Activated T-helper 1 cell treated with anti-CD3 and anti-CD28 coated beads, Interleukin-12 subunit alpha, Interleukin-12 subunit beta, Interleukin-2, Interleukin-4 antibody, amounts not matched to agents 30 ng/mL and 10 ng/mL and 1 ng/mL, durations not matched to agents 14 hours and 24 hours and 36 hours (primary cell): ENCODE data around the gene ATG16L1. TPM values are rescaled to one million over a fixed set of nuclear protein-coding genes. Genes with fewer than 3 reads are reported as not detected.

Source experiments
- DNase-seq: peaks from one replicate; pipeline ENCODE4 v3.0.0; 2021; ENCODE audit warnings: low spot score
- H3K27ac Mint-ChIP-seq: one replicate; pipeline ENCODE4 v1.8.0; 2021; ENCODE audit warnings: mild to moderate bottlenecking, mixed read lengths
- H3K27me3 Mint-ChIP-seq: one replicate; pipeline ENCODE4 v1.8.0; 2022; ENCODE audit warnings: mild to moderate bottlenecking, moderate library complexity, mixed read lengths; ENCODE audit not compliant: insufficient read depth
- H3K36me3 Mint-ChIP-seq: one replicate; pipeline ENCODE4 v1.8.0; 2021; ENCODE audit warnings: low read depth, mixed read lengths
- H3K4me1 Mint-ChIP-seq: one replicate; pipeline ENCODE4 v1.8.0; 2021; ENCODE audit warnings: low read depth, mixed read lengths
- H3K4me3 Mint-ChIP-seq: one replicate; pipeline ENCODE4 v1.8.0; 2021; ENCODE audit warnings: mild to moderate bottlenecking, moderate library complexity, mixed read lengths
- H3K9me3 Mint-ChIP-seq: one replicate; pipeline ENCODE4 v1.8.0; 2021; ENCODE audit warnings: mixed read lengths
- intact Hi-C: fragments of 100-400 bp; cut with micrococcal nuclease; formaldehyde crosslinking; loops from one replicate; pipeline ENCODE4 v1.15.1; 2024
- total RNA-seq: library from RNA; stranded (reverse); gene quantifications from 2 replicates; pipeline ENCODE4 v1.2.3, GENCODE V29; 2022

Gene ATG16L1
- total RNA-seq, 1 donor from 2014 or later: 42.7 TPM

GRCh38 chr2:233314180-233314925 is 62.9 kb downstream of the ATG16L1 start:
- H3K4me1 Mint-ChIP-seq: no peaks in the 10 kb centered on the region
- no peaks in the 10 kb centered on the region for H3K36me3 Mint-ChIP-seq
- DNase-seq: no peak
- H3K9me3 Mint-ChIP-seq: no peaks in the 10 kb centered on the region
- no peak overlapping the region for H3K4me3 Mint-ChIP-seq
- no peak overlapping the region for H3K27ac Mint-ChIP-seq
- H3K27me3 Mint-ChIP-seq: peaks cover 6% of the 10 kb centered on the region
- intact Hi-C loops: no loop called here

GRCh38 chr2:233317196-233317943 is 65.9 kb downstream of the ATG16L1 start:
- Mint-ChIP-seq H3K4me3 (no peak overlapping the region), H3K27me3 (peaks cover 12% of the 10 kb centered on the region), H3K9me3 (no peaks in the 10 kb centered on the region), H3K27ac (no peak overlapping the region), H3K4me1 (no peaks in the 10 kb centered on the region), H3K36me3 (no peaks in the 10 kb centered on the region)
- intact Hi-C loops: no loop called here
- no peak for DNase-seq

- Mint-ChIP-seq H3K27me3 (peaks cover 12% of the 10 kb centered on the region), H3K4me3 (no peak overlapping the region), H3K9me3 (no peaks in the 10 kb centered on the region), H3K4me1 (no peaks in the 10 kb centered on the region), H3K27ac (no peak overlapping the region), H3K36me3 (no peaks in the 10 kb centered on the region)
- no peak for DNase-seq
- intact Hi-C loops: no loop called here
Measured at GRCh38 chr2:233319256-233319655, 67.8 kb downstream of the ATG16L1 start.

- intact Hi-C loops: no loop called here
- Mint-ChIP-seq H3K36me3 (no peaks in the 10 kb centered on the region), H3K9me3 (no peaks in the 10 kb centered on the region), H3K4me1 (no peaks in the 10 kb centered on the region), H3K4me3 (no peak overlapping the region), H3K27ac (no peak overlapping the region), H3K27me3 (peaks cover 12% of the 10 kb centered on the region)
- DNase-seq: no peak
Measured at GRCh38 chr2:233320470-233320869, 69.0 kb downstream of the ATG16L1 start.

- no peaks in the 10 kb centered on the region for H3K36me3 Mint-ChIP-seq
- intact Hi-C loops: no loop called here
- no peaks in the 10 kb centered on the region for H3K9me3 Mint-ChIP-seq
- no peak for DNase-seq
- H3K4me1 Mint-ChIP-seq: no peaks in the 10 kb centered on the region
- no peak overlapping the region for H3K27ac Mint-ChIP-seq
- peaks cover 12% of the 10 kb centered on the region for H3K27me3 Mint-ChIP-seq
- no peak overlapping the region for H3K4me3 Mint-ChIP-seq
Measured at GRCh38 chr2:233321166-233321565, 69.7 kb downstream of the ATG16L1 start.

GRCh38 chr2:233323851-233324250 is 72.4 kb downstream of the ATG16L1 start:
- Mint-ChIP-seq H3K36me3 (no peaks in the 10 kb centered on the region), H3K4me3 (no peak overlapping the region), H3K9me3 (no peaks in the 10 kb centered on the region), H3K4me1 (no peaks in the 10 kb centered on the region), H3K27ac (no peak overlapping the region), H3K27me3 (peaks cover 16% of the 10 kb centered on the region)
- intact Hi-C loops: no loop called here
- no peak for DNase-seq

GRCh38 chr2:233325256-233325655 is 73.8 kb downstream of the ATG16L1 start:
- Mint-ChIP-seq H3K36me3 (no peaks in the 10 kb centered on the region), H3K27ac (no peak overlapping the region), H3K4me1 (no peaks in the 10 kb centered on the region), H3K9me3 (no peaks in the 10 kb centered on the region), H3K4me3 (no peak overlapping the region), H3K27me3 (peaks cover 14% of the 10 kb centered on the region)
- intact Hi-C loops: no loop called here
- DNase-seq: no peak

GRCh38 chr2:233325814-233326213 is 74.3 kb downstream of the ATG16L1 start:
- Mint-ChIP-seq H3K9me3 (no peaks in the 10 kb centered on the region), H3K4me1 (no peaks in the 10 kb centered on the region), H3K4me3 (no peak overlapping the region), H3K27ac (no peak overlapping the region), H3K36me3 (no peaks in the 10 kb centered on the region), H3K27me3 (peaks cover 14% of the 10 kb centered on the region)
- DNase-seq: no peak
- intact Hi-C loops: no loop called here

GRCh38 chr2:233326500-233326899 is 75.0 kb downstream of the ATG16L1 start:
- DNase-seq: no peak
- Mint-ChIP-seq H3K4me1 (peaks cover 7% of the 10 kb centered on the region), H3K4me3 (no peak overlapping the region), H3K27me3 (peaks cover 9% of the 10 kb centered on the region), H3K27ac (no peak overlapping the region), H3K9me3 (peaks cover 6% of the 10 kb centered on the region), H3K36me3 (peaks cover 2% of the 10 kb centered on the region)
- intact Hi-C loops: no loop called here

GRCh38 chr2:233328922-233329321 is 77.4 kb downstream of the ATG16L1 start:
- Mint-ChIP-seq H3K4me3 (no peak overlapping the region), H3K9me3 (peaks cover 9% of the 10 kb centered on the region), H3K27ac (no peak overlapping the region), H3K4me1 (peaks cover 27% of the 10 kb centered on the region), H3K36me3 (peaks cover 6% of the 10 kb centered on the region), H3K27me3 (peaks cover 4% of the 10 kb centered on the region)
- intact Hi-C loops: no loop called here
- no peak for DNase-seq

GRCh38 chr2:233329489-233330135 is 78.1 kb downstream of the ATG16L1 start:
- no peak for DNase-seq
- H3K9me3 Mint-ChIP-seq: peaks cover 9% of the 10 kb centered on the region
- intact Hi-C loops: loop anchor here (2.0 kb wide), 1 partner anchor 25 kb away; the partner anchor contains the start of gene DGKD
- no peak overlapping the region for H3K4me3 Mint-ChIP-seq
- peaks cover 4% of the 10 kb centered on the region for H3K27me3 Mint-ChIP-seq
- H3K27ac Mint-ChIP-seq: no peak overlapping the region
- H3K4me1 Mint-ChIP-seq: peaks cover 28% of the 10 kb centered on the region
- H3K36me3 Mint-ChIP-seq: peaks cover 6% of the 10 kb centered on the region

GRCh38 chr2:233331536-233331935 is 80.1 kb downstream of the ATG16L1 start:
- Mint-ChIP-seq H3K4me1 (peaks cover 41% of the 10 kb centered on the region), H3K36me3 (peaks cover 6% of the 10 kb centered on the region), H3K9me3 (peaks cover 9% of the 10 kb centered on the region), H3K27ac (peak overlapping the region; percentile 97), H3K4me3 (peak overlapping the region; percentile 63), H3K27me3 (peaks cover 4% of the 10 kb centered on the region)
- intact Hi-C loops: loop anchor here (2.0 kb wide), 1 partner anchor 23 kb away; the partner anchor contains the start of gene DGKD
- DNase-seq: peak; percentile 70

- H3K36me3 Mint-ChIP-seq: peaks cover 6% of the 10 kb centered on the region
- H3K27me3 Mint-ChIP-seq: no peaks in the 10 kb centered on the region
- H3K27ac Mint-ChIP-seq: peak overlapping the region; percentile 97
- DNase-seq: no peak
- peaks cover 41% of the 10 kb centered on the region for H3K4me1 Mint-ChIP-seq
- H3K4me3 Mint-ChIP-seq: peak overlapping the region; percentile 63
- intact Hi-C loops: no loop called here
- peaks cover 9% of the 10 kb centered on the region for H3K9me3 Mint-ChIP-seq
Measured at GRCh38 chr2:233332125-233332524, 80.7 kb downstream of the ATG16L1 start.
